ENCODE results near the gene IGF2.

IGF2 gene

GRCh38 chr11:2177076-2177475 is 37.9 kb upstream of the IGF2 start:
- DNase-seq (ENCODE audit: low spot score) = no peak
- in situ Hi-C loops (cut with MboI; ENCODE audit: low pct_unique_long_range_greater_than_20kb, low sequenced_read_pairs, unreplicated experiment) = loop anchor here (25.0 kb wide), 1 partner anchor 235 kb away; the partner anchor contains the start of gene TSSC4
- TF ChIP-seq, protein P1, sequence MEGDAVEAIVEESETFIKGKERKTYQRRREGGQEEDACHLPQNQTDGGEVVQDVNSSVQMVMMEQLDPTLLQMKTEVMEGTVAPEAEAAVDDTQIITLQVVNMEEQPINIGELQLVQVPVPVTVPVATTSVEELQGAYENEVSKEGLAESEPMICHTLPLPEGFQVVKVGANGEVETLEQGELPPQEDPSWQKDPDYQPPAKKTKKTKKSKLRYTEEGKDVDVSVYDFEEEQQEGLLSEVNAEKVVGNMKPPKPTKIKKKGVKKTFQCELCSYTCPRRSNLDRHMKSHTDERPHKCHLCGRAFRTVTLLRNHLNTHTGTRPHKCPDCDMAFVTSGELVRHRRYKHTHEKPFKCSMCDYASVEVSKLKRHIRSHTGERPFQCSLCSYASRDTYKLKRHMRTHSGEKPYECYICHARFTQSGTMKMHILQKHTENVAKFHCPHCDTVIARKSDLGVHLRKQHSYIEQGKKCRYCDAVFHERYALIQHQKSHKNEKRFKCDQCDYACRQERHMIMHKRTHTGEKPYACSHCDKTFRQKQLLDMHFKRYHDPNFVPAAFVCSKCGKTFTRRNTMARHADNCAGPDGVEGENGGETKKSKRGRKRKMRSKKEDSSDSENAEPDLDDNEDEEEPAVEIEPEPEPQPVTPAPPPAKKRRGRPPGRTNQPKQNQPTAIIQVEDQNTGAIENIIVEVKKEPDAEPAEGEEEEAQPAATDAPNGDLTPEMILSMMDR (IDR thresholded peaks at IDR 0.05; ENCODE audit: extremely low read depth, insufficient read depth, missing control alignments) = no peak

GRCh38 chr11:2176389-2176900 is 37.3 kb upstream of the IGF2 start:
- in situ Hi-C loops (cut with MboI; ENCODE audit: low pct_unique_long_range_greater_than_20kb, low sequenced_read_pairs, unreplicated experiment) = loop anchor here (25.0 kb wide), 1 partner anchor 236 kb away; the partner anchor contains the start of gene TSSC4
- DNase-seq (ENCODE audit: low spot score) = no peak
- TF ChIP-seq, protein P1 (IDR thresholded peaks at IDR 0.05; ENCODE audit: extremely low read depth, insufficient read depth, missing control alignments) = no peak

- TF ChIP-seq, protein P1 (IDR thresholded peaks at IDR 0.05; ENCODE audit: extremely low read depth, insufficient read depth, missing control alignments) = no peak
- in situ Hi-C loops (cut with MboI; ENCODE audit: low pct_unique_long_range_greater_than_20kb, low sequenced_read_pairs, unreplicated experiment) = loop anchor here (25.0 kb wide), 1 partner anchor 237 kb away; the partner anchor contains the start of gene TSSC4
- DNase-seq (ENCODE audit: low spot score) = no peak
Observed at GRCh38 chr11:2175659-2176058, 36.5 kb upstream of the IGF2 start.

DNA sequence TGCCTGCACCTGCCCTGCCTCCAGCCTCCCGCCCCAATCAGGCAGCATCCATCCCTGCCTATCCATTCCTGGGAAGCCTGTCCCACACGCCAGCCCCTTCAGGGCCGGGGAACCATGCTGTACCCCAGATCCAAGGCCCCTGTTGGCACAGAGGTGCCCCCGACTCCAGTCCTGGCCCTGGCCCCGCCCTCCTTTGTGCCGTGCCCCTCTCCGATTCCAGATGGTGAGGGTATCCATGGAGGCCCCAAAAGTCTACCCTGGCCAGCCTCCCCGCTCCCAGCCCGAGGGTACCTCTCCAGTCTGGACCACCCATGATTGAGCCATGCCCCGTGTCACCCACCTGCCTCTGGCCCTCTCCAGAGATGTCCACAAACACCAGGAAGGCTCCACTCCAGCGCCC is 35.2 kb upstream of the IGF2 start:
- TF ChIP-seq, protein P1 (IDR thresholded peaks at IDR 0.05; ENCODE audit: extremely low read depth, insufficient read depth, missing control alignments) = no peak
- in situ Hi-C loops (cut with MboI; ENCODE audit: low pct_unique_long_range_greater_than_20kb, low sequenced_read_pairs, unreplicated experiment) = loop anchor here (25.0 kb wide), 1 partner anchor 487 kb away; the partner anchor contains the start of gene KRTAP5-6
- DNase-seq (ENCODE audit: low spot score) = no peak

GRCh38 chr11:2173761-2174160 is 34.6 kb upstream of the IGF2 start:
- DNase-seq (ENCODE audit: low spot score) = no peak
- in situ Hi-C loops (cut with MboI; ENCODE audit: low pct_unique_long_range_greater_than_20kb, low sequenced_read_pairs, unreplicated experiment) = loop anchor here (25.0 kb wide), 1 partner anchor 486 kb away; the partner anchor contains the start of gene KRTAP5-6
- TF ChIP-seq, protein P1 (IDR thresholded peaks at IDR 0.05; ENCODE audit: extremely low read depth, insufficient read depth, missing control alignments) = no peak

- DNase-seq (ENCODE audit: low spot score) = no peak
- in situ Hi-C loops (cut with MboI; ENCODE audit: low pct_unique_long_range_greater_than_20kb, low sequenced_read_pairs, unreplicated experiment) = loop anchor here (25.0 kb wide), 1 partner anchor 486 kb away; the partner anchor contains the start of gene KRTAP5-6
- TF ChIP-seq, protein P1 (IDR thresholded peaks at IDR 0.05; ENCODE audit: extremely low read depth, insufficient read depth, missing control alignments) = peak; percentile 57
Observed at GRCh38 chr11:2173150-2173693, 34.0 kb upstream of the IGF2 start.

Measured in GM13977 (cell line).